DMS53 (cell line): Measurements from ENCODE around the gene CDK10.
A peak's percentile ranks its signal among the peaks of the same experiment; 100 is the strongest.
"Not testable (repeated sequence)": the region's sequence is repeated elsewhere in the genome, so short reads cannot be mapped to it uniquely, and the experiment has no call there.

ENCODE experiments used
- DNase-seq: peaks from one replicate; lab custom pipeline; 2025; lab: John Stamatoyannopoulos, UW

The CDK10 gene

GRCh38 chr16:89668790-89669158, 17.7 kb upstream of the CDK10 start:
- no peak for DNase-seq

DNA sequence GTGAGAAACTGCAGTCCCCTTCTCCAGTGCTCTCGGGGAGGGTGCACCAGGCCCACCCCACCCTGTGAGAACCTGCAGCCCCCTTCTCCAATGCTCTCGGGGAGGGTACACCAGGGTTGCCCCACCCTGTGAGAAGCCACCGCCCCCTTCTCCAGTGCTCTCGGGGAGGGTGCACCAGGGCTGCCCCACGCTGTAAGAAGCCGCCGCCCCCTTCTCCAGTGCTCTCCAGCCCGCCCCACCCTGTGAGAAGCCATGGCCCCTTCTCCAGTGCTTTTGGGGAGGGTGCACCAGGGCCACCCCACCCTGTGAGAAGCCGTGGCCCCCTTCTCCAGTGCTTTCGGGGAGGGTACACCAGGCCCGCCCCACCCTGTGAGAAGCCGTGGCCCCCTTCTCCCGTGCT, 16.7 kb upstream of the CDK10 start:
- no peak for DNase-seq

- DNase-seq: no peak
Observed at GRCh38 chr16:89670496-89671431, 15.7 kb upstream of the CDK10 start.

- not testable (repeated sequence) for DNase-seq
Observed at GRCh38 chr16:89671565-89671964, 14.9 kb upstream of the CDK10 start.

- no peak for DNase-seq
Observed at GRCh38 chr16:89672177-89672941, 14.1 kb upstream of the CDK10 start.

GRCh38 chr16:89678258-89678657, 8.2 kb upstream of the CDK10 start:
- no peak for DNase-seq

GRCh38 chr16:89685916-89686315, 573 bp upstream of the CDK10 start:
- no peak for DNase-seq

DNA sequence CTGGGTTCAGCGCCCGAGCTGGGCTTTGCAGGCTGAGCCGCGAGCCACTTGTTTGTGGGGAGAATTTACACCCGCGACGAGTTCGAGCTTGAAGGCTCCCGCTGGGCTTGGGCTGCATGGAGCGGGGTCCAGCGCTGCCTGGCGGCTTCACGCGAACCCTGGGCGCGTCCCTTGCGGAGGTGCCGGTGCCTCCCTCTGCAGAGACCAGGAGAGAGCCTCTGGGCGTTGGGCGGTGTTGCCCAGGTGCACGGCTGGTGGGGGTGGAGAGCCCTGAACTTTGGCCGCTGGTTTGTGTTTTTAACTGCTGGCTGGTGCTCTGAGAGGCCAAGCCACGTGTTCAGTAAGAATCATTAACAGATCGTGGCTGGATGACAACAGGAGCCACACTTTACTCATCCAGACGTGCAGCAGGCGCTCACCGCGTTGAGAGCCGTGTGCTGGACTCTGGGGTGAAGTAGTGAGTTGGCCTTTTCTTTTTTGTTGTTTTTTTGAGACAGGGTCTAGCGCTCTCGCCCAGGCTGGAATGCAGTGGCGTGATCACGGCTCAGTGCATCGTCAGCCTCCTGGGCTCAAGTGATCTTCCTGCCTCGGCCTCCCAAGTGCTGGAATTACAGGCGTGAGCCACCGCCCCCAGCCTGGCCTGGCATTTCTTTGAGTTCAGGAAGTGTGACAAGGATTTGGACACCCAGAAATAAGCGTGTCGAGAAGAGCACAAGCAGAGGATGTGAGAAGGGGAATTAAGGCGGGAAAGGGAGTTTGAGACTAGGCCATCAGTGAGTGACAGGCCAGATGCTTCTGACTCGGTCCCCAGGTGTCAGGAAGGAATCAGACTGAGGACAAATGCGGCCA, 827 bp downstream of the CDK10 start:
- DNase-seq: peak; percentile 93

GRCh38 chr16:89688395-89688794, 1.9 kb downstream of the CDK10 start:
- DNase-seq: no peak

DNA sequence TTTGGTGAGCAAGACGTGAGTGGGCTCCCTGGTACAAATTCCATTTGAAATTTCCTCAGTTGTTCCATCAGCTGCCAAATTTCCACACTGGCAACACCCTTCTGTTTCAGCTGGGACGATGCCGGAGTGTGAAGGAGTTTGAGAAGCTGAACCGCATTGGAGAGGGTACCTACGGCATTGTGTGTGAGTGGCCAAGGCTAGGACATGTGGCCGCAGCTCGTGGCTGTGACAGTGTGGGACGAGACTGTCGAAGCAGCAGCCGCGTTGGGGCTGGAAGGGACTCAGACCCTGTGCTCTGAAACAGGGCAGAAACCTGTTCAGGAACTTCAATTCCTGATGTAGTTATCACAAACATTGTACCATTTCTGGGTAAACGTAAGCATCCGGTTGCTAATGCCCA, 2.7 kb downstream of the CDK10 start:
- DNase-seq: no peak

DNA sequence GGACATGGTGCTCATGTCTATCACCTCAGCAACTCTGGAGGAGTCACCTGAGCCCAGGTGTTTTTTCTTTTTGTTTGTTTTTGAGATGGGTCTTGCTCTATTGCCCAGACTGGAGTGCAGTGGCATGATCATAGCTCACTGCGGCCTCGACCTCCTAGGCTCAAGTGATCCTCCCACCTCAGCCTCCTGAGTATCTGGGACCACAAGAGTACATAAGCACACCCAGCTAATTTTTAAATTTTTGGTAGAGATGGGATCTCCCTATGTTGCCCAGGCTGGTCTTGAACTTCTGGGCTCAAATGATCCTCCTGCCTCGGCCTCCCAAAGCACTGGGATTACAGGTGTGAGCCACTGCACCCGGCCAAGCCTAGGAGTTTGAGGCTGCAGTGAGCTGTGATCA, 3.1 kb downstream of the CDK10 start:
- DNase-seq: not testable (repeated sequence)

- DNase-seq: no peak
Observed at GRCh38 chr16:89690392-89690901, 4.0 kb downstream of the CDK10 start.

DNA sequence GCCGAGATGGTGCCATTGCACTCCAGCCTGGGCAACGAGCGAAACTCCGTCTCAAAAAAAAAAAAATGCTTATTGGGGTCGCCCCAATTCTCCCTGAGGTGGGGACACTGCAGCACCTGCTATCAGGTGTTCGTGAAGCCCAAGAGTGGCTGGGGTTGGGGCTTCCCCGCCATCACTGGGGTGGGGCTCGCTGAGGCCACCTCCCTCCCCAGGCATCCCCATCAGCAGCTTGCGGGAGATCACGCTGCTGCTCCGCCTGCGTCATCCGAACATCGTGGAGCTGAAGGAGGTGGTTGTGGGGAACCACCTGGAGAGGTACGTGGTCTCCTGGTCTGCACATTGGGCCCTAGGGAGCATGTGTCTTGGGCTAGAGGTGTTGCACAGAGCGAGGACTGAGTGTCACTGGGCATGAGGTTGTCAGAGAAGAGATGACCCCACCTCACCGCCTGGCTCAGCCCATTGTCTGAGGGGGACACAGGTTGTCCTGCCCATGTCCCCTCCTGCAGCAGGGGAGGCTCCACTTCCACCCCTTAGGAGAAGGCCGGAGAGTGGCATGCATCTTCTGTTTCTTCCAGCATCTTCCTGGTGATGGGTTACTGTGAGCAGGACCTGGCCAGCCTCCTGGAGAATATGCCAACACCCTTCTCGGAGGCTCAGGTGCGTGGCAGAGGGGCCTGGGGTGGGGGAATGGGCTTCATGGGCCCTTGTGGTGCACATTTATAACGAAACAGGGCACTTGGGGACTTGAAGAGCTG, 4.9 kb downstream of the CDK10 start:
- no peak for DNase-seq

DNA sequence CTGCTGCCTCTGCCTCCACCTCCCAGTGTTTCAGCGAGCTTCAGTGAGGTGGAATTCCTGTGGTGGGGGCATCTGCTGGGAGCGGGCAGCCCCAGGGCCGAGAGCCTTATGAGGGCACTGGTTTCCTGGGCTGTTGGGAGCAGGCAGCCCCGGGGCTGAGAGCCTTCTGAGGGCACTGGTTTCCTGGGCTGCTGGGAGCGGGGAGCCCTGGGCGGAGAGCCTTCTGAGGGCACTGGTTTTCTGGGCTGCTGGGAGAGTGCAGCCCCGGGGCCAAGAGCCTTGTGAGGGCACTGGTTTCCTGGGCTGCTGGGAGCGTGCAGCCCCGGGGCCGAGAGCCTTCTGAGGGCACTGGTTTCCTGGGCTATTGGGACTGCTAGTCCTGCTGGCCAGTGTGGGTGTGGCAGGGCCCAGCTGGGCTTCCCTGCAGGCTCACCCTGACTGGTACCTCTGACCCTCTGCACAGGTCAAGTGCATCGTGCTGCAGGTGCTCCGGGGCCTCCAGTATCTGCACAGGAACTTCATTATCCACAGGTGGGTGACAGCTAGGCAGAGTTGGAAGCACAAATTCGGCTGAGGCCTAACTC, 5.6 kb downstream of the CDK10 start:
- DNase-seq: no peak

DNA sequence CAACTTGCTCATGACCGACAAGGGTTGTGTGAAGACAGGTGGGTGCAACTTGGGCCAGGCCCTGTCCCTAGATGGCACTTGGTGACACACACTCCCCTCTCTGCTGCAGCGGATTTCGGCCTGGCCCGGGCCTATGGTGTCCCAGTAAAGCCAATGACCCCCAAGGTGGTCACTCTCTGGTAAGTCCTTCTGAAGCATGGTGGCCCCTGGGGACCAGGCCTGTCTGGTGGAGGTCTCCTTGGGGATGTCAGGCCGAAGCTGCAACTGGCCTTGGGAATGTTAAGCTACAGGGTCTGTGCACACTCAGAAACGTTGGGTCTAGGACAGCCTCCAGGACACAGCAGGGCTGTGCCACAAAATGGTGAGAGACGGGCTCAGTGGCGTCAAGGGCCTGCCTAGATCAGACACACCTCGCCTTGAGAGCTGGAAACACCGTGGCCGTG, 6.8 kb downstream of the CDK10 start:
- DNase-seq: no peak

DNA sequence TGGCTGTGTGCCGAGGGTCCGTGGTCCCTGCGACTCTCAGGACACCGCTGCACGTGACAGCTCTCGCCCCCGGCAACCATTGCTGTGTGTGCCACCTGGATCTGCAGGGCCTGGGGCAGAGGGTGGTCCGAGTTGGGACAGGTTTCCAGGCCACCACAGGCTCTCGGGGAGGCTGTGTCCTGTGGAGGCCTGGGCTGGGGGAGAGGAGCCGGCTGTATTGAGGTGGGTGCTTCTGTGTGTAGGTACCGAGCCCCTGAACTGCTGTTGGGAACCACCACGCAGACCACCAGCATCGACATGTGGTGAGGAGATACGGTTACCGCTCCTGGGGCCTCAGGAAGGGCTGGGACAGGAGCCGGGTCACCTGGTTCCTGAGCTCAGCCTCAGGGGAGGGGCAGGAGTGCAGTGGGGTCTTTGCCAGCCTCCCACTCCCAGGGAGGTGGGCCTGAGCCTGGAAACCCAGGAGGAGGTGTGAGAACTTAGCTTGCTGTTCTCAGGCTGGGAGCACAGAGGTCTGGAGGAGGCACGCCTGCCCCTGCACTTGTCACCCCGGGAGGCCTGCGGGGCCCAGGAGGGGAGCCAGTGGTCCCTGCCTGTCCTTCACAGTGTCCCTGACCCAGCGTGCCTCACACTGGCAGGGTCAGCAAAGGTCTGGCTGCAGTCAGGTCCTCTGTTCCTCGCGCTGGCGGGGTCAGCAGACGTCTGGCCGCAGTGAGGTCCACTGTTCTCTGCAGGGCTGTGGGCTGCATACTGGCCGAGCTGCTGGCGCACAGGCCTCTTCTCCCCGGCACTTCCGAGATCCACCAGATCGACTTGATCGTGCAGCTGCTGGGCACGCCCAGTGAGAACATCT, 7.7 kb downstream of the CDK10 start:
- DNase-seq: no peak

DNA sequence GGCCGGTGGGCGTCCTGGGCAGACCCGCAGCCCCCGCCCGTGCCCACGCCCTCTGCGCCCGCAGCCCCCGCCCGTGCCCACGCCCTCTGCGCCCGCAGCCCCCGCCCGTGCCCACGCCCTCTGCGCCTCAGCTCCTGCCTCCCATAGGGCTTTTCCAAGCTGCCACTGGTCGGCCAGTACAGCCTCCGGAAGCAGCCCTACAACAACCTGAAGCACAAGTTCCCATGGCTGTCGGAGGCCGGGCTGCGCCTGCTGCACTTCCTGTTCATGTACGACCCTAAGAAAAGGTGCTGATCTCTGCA, 8.2 kb downstream of the CDK10 start:
- not testable (repeated sequence) for DNase-seq

GRCh38 chr16:89695086-89695874, 8.8 kb downstream of the CDK10 start:
- DNase-seq: no peak
